Measurements from ENCODE around the gene OR5AL1.

DNA sequence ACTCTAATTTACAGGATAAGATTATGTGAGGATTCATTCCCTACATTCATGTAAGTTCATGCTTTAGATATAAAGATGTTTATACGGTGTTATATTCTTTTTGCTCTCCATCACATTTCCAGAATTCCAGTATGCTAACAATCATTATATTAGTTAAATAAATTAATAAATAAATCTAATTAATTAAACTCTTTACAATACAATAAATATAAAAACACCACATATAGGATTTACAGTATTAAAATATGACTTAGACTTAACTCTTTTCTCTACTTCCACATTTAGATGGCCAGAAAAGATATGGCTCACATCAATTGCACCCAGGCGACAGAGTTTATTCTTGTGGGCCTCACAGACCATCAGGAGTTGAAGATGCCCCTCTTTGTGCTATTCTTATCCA lies 37.2 kb upstream of the OR5AL1 start, which contains the start of gene OR8U1:
- TF ChIP-seq CTCF (conservative IDR thresholded peaks at IDR 0.05; ENCODE audit: low read length) (no peak), EZH2phosphoT487 (IDR thresholded peaks at IDR 0.05; ENCODE audit: borderline replicate concordance) (no peak)

All from Loucy (cell line).